GM13976 (cell line): ENCODE results near the gene SLC25A22.

Source experiments
- DNase-seq: peaks from one replicate; pipeline ENCODE4 v3.0.0; 2012; ENCODE audit warnings: low spot score
- CTCF ChIP-seq: IDR thresholded peaks from 2 replicates; pipeline ENCODE4 v1.5.1; 2012; ENCODE audit warnings: borderline replicate concordance, mild to moderate bottlenecking; ENCODE audit not compliant: insufficient read depth; ENCODE audit errors: extremely low read depth, missing control alignments, control extremely low read depth
- in situ Hi-C: fragments of 300-500 bp; cut with MboI; formaldehyde crosslinking; loops from one replicate; pipeline ENCODE4 v1.12.0; 2022; ENCODE audit warnings: low sequenced_read_pairs, mixed read lengths, inconsistent platforms; ENCODE audit not compliant: unreplicated experiment

Gene SLC25A22

GRCh38 chr11:838441-839279, 40.6 kb upstream of the SLC25A22 start:
- no peak for DNase-seq
- in situ Hi-C loops = no loop called here
- no peak for TF ChIP-seq CTCF

DNA sequence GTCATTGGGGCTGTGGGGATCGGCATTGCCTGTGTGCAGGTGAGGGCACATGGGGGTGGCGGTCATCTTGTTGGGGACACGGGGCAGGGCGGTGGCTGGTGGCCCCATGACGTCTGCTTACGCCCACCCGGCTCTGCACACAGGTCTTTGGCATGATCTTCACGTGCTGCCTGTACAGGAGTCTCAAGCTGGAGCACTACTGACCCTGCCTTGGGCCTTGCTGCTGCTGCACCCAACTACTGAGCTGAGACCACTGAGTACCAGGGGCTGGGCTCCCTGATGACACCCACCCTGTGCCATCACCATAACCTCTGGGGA, 39.9 kb upstream of the SLC25A22 start:
- in situ Hi-C loops = no loop called here
- TF ChIP-seq CTCF = no peak

DNA sequence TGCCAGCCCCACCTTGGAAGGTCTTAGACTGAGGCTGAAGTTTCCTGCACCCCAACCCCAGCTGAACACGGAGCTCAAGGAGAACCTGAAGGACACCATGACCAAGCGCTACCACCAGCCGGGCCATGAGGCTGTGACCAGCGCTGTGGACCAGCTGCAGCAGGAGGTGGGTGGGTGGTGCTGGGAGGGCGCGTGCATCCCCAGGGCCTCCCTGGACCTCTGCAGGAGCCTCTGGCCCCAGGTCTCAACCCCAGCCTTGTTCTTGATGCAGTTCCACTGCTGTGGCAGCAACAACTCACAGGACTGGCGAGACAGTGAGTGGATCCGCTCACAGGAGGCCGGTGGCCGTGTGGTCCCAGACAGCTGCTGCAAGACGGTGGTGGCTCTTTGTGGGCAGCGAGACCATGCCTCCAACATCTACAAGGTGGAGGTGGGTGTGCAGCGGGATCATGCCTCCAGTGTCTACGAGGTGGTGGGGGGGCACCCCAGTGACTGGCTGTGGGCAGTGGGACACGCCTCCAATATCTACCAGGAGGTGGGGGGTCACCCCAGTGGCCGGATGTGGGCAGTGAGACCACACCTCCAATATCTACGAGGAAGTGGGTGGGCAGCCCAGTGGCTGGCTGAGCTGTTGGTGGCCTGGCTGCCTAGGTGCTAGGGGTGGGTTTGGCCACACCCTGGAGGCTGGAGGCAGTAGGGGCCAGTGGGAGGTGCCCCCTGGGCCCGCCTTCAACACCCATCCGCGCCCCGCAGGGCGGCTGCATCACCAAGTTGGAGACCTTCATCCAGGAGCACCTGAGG, 39.3 kb upstream of the SLC25A22 start:
- in situ Hi-C loops = no loop called here
- TF ChIP-seq CTCF = no peak
- DNase-seq = no peak

More for the DNA sequence above, 39.9 kb upstream of the SLC25A22 start:
- no peak for DNase-seq

GRCh38 chr11:836700-837099, 38.6 kb upstream of the SLC25A22 start:
- DNase-seq = no peak
- in situ Hi-C loops = no loop called here
- TF ChIP-seq CTCF = no peak

DNA sequence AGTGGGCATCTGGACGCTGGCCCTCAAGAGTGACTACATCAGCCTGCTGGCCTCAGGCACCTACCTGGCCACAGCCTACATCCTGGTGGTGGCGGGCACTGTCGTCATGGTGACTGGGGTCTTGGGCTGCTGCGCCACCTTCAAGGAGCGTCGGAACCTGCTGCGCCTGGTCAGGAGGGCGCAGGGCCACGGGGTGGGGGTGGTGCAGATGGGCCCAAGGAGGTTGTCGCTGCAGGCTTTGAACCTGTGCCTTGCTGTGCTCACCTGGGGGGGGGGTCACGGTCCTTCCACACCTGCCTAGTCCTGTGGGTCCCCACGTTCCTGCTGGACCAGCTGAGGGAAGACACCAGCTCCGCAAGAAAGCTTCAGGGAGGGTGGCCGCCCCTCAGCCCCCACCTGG, 38.2 kb upstream of the SLC25A22 start:
- in situ Hi-C loops = no loop called here
- no peak for DNase-seq
- TF ChIP-seq CTCF = no peak

GRCh38 chr11:834371-835316, 36.6 kb upstream of the SLC25A22 start:
- DNase-seq = no peak
- TF ChIP-seq CTCF = no peak
- in situ Hi-C loops = no loop called here
